HCT116 (cell line): ENCODE results near the gene CFAP74. TPM values are rescaled to one million over a fixed set of nuclear protein-coding genes. Genes with fewer than 3 reads are reported as not detected.

Source experiments
- ATAC-seq: fragments of 200-7000 bp; cut with Tn5 transposase; 2 replicates; pipeline ENCODE4 v1.9.1; 2020; ENCODE audit warnings: mild to moderate bottlenecking, moderate library complexity
- BruUV-seq: library from RNA; stranded (reverse); fragments of 400-500 nt; replicated peaks from 2 replicates; lab custom pipeline; 2021; lab: Mats Ljungman, UMichigan
- CTCF ChIA-PET: fragments of 300-600 bp; sonication (Branson Sonifier 250); formaldehyde crosslinking; loops from one replicate; lab custom pipeline; 2021; ENCODE audit warnings: antibody characterized with exemption; lab: Charles Lee
- POLR2A ChIA-PET: fragments of 300-600, 350-600 bp; sonication (Branson Sonifier 250); formaldehyde crosslinking; loops from one replicate; lab custom pipeline; 2021; ENCODE audit warnings: antibody characterized with exemption; lab: Charles Lee
- RAD21 ChIA-PET, 2 experiments: fragments of 300-600 bp; sonication (Branson Sonifier 250); formaldehyde crosslinking; loops; one replicate each; lab custom pipeline; 2023; ENCODE audit warnings: low total read pairs in 2 of 2; ENCODE audit not compliant: uncharacterized antibody in 2 of 2, unreplicated experiment in 2 of 2, low non-redundant PET in 1 of 2; lab: Charles Lee
- DNase-seq: peaks from one replicate; pipeline ENCODE4 v3.0.0-alpha.2; 2010; ENCODE audit warnings: low read depth, low spot score
- H2AFZ ChIP-seq: fragments of 200-600 bp; shearing (Covaris generic), sonication (generic); 2 replicates; pipeline ENCODE4 v1.6.1; 2017; ENCODE audit warnings: low read depth, mixed run types, mixed read lengths, antibody characterized with exemption, low read length; ENCODE audit not compliant: poor library complexity, severe bottlenecking
- H3K27ac ChIP-seq: 2 replicates; pipeline ENCODE4 v1.5.1; 2012; ENCODE audit warnings: low read depth, low read length
- H3K27me3 ChIP-seq: fragments of 200-600 bp; sonication (generic); 2 replicates; pipeline ENCODE4 v1.6.1; 2016; ENCODE audit warnings: mixed run types, low read length, mixed read lengths; ENCODE audit not compliant: insufficient read depth
- H3K36me3 ChIP-seq, 2 experiments: fragments of 200-500 bp in 1 of 2; fragments of 200-600 bp in 1 of 2; sonication (Bioruptor generic) in 1 of 2; sonication (generic) in 1 of 2; 2 replicates each; pipeline versions ENCODE4 v1.5.1 to v1.6.1; 2014 to 2016; ENCODE audit warnings: low read length in 2 of 2, inconsistent platforms in 1 of 2, mixed read lengths in 1 of 2, mixed run types in 1 of 2; ENCODE audit not compliant: insufficient read depth in 2 of 2, control insufficient read depth in 1 of 2
- H3K4me1 ChIP-seq, 2 experiments: fragments of 200-600 bp in 1 of 2; sonication (generic) in 1 of 2; 2 replicates each; pipeline versions ENCODE4 v1.5.1 to v1.6.1; 2012 to 2017; ENCODE audit warnings: low read length in 2 of 2, inconsistent platforms in 1 of 2, mild to moderate bottlenecking in 1 of 2, mixed read lengths in 1 of 2, mixed run types in 1 of 2, moderate library complexity in 1 of 2; ENCODE audit not compliant: insufficient read depth in 2 of 2, control insufficient read depth in 1 of 2
- H3K4me2 ChIP-seq: fragments of 200-600 bp; sonication (generic); 2 replicates; pipeline ENCODE4 v1.6.1; 2017; ENCODE audit warnings: mixed run types, low read length, mixed read lengths
- H3K4me3 ChIP-seq, 2 experiments: fragments of 200-600 bp in 1 of 2; sonication (generic) in 1 of 2; replicated peaks in 1 of 2; 2 replicates each; pipeline ENCODE4 v1.5.1; 2011 to 2016; ENCODE audit warnings: low read length in 2 of 2, control low read depth in 1 of 2, low read depth in 1 of 2, mild to moderate bottlenecking in 1 of 2, mixed read lengths in 1 of 2, mixed run types in 1 of 2
- H3K79me2 ChIP-seq: fragments of 200-600 bp; sonication (generic); 2 replicates; pipeline ENCODE4 v1.6.1; 2017; ENCODE audit warnings: mild to moderate bottlenecking, mixed run types, low read length, moderate library complexity, mixed read lengths; ENCODE audit not compliant: insufficient read depth
- H3K9ac ChIP-seq: fragments of 200-600 bp; sonication (generic); 2 replicates; pipeline ENCODE4 v1.6.1; 2016; ENCODE audit warnings: low read length, mixed read lengths
- H3K9me2 ChIP-seq: fragments of 200-600 bp; sonication (generic), shearing (Covaris generic); 2 replicates; pipeline ENCODE4 v1.6.1; 2017; ENCODE audit warnings: mixed run types, mild to moderate bottlenecking, moderate library complexity; ENCODE audit not compliant: insufficient read depth
- H3K9me3 ChIP-seq, 2 experiments: fragments of 200-500 bp in 1 of 2; fragments of 200-600 bp in 1 of 2; sonication (Bioruptor generic) in 1 of 2; sonication (generic) in 1 of 2; 2 replicates each; pipeline ENCODE4 v1.6.1; 2014 to 2017; ENCODE audit warnings: low read length in 2 of 2, mixed read lengths in 2 of 2, inconsistent platforms in 1 of 2, low read depth in 1 of 2, mild to moderate bottlenecking in 1 of 2, mixed run types in 1 of 2, moderate library complexity in 1 of 2; ENCODE audit not compliant: control insufficient read depth in 1 of 2, insufficient read depth in 1 of 2
- H4K20me1 ChIP-seq: fragments of 200-600 bp; sonication (generic), shearing (Covaris generic); 2 replicates; pipeline ENCODE4 v1.6.1; 2017; ENCODE audit warnings: mixed run types, mild to moderate bottlenecking, moderate library complexity; ENCODE audit not compliant: insufficient read depth
- CEBPB ChIP-seq: IDR thresholded peaks from 2 replicates; pipeline ENCODE4 v1.6.1; 2012; ENCODE audit warnings: low read depth
- EZH2 ChIP-seq: fragments of 200-600 bp; sonication (generic); IDR thresholded peaks from 2 replicates; pipeline ENCODE4 v1.6.1; 2017; ENCODE audit warnings: antibody characterized with exemption, mixed run types
- POLR2AphosphoS5 ChIP-seq: IDR thresholded peaks from 2 replicates; pipeline ENCODE4 v1.6.1; 2011; ENCODE audit warnings: mild to moderate bottlenecking, low read depth, low read length, moderate library complexity
- YY1 ChIP-seq: IDR thresholded peaks from 2 replicates; pipeline ENCODE4 v1.6.1; 2011; ENCODE audit warnings: low read length, low read depth, moderate library complexity, mild to moderate bottlenecking; ENCODE audit not compliant: insufficient replicate concordance; ENCODE audit errors: extremely low read depth
- ZFX ChIP-seq: fragments of 450-650 bp; IDR thresholded peaks from 2 replicates; pipeline ENCODE4 v1.6.1; 2017
- intact Hi-C: fragments of 100-400 bp; cut with micrococcal nuclease; formaldehyde crosslinking; loops from 2 replicates; pipeline ENCODE4 v1.10.0; 2022
- total RNA-seq: library from RNA; stranded (reverse); gene quantifications from one replicate; pipeline ENCODE4 v1.2.1, GENCODE V29; 2021; ENCODE audit not compliant: unreplicated experiment
- TF ChIP-seq, protein P1 (sequence below): IDR thresholded peaks from 2 replicates; pipeline ENCODE4 v1.6.1; 2012
- TF ChIP-seq, protein P2 (sequence below), 3 experiments: fragments of 200-600 bp in 1 of 3; sonication (generic) in 1 of 3; IDR thresholded peaks in 2 of 3; conservative IDR thresholded peaks in 1 of 3; 2 replicates each; pipeline ENCODE4 v1.5.1; 2012 to 2017; ENCODE audit warnings: low read depth in 2 of 3, low read length in 2 of 3, antibody characterized with exemption in 1 of 3, borderline replicate concordance in 1 of 3, control low read depth in 1 of 3, mild to moderate bottlenecking in 1 of 3, mixed read lengths in 1 of 3, mixed run types in 1 of 3, moderate library complexity in 1 of 3; ENCODE audit not compliant: insufficient read depth in 1 of 3
- TF ChIP-seq, protein P3 (sequence below): IDR thresholded peaks from 2 replicates; pipeline ENCODE4 v1.6.1; 2012
- TF ChIP-seq, protein P4 (sequence below): IDR thresholded peaks from 2 replicates; pipeline ENCODE4 v1.6.1; 2012; ENCODE audit warnings: low read depth
- TF ChIP-seq, protein P5 (sequence below): IDR thresholded peaks from 2 replicates; pipeline ENCODE4 v1.6.1; 2011; ENCODE audit warnings: mild to moderate bottlenecking, low read length, moderate library complexity; ENCODE audit not compliant: insufficient replicate concordance; ENCODE audit errors: extremely low read depth

Gene CFAP74
- total RNA-seq, 1 experiment from 2014 or later, result 4.9 TPM

DNA sequence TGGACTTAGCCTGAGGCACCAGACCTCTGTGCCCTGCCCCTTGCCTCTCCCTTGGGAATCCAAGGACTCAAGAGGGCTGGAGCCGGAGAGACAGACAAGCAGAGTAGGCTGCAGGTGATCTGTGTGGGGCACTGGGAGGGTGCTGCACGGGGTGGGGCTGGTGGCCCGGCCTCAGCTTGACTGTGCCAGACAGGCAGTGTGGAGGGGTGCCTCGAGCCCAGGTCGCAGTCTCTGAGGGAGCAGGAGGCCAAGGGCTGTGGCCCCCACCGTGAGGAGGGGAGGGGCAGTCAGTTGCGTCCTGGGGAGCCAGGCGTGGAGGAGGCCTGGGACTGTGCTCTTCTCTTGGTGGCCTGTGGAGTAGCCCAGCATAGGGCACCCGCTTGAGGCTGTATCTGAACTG lies 19.6 kb upstream of the CFAP74 start:
- H3K27me3 ChIP-seq, result no peaks in the 10 kb centered on the region
- no peaks in the 10 kb centered on the region for H3K79me2 ChIP-seq
- H4K20me1 ChIP-seq, result no peaks in the 10 kb centered on the region
- H3K9me3 ChIP-seq, result no peaks in the 10 kb centered on the region
- H3K4me1 ChIP-seq, result peaks cover 3 to 10% of the 10 kb centered on the region in 2 experiments; a peak in 2 of 4 replicates
- TF ChIP-seq, protein P1, sequence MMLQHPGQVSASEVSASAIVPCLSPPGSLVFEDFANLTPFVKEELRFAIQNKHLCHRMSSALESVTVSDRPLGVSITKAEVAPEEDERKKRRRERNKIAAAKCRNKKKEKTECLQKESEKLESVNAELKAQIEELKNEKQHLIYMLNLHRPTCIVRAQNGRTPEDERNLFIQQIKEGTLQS, result no peak
- TF ChIP-seq YY1, result no peak
- no peak for TF ChIP-seq ZFX
- TF ChIP-seq CEBPB, result no peak
- H3K36me3 ChIP-seq, result no peaks in the 10 kb centered on the region
- CTCF ChIA-PET, result no interaction called here
- H3K9ac ChIP-seq, result no peak overlapping the region
- H3K27ac ChIP-seq, result no peak overlapping the region
- H3K4me2 ChIP-seq, result no peak overlapping the region
- no TSS peak for BruUV-seq
- H3K9me2 ChIP-seq, result no peaks in the 10 kb centered on the region
- DNase-seq, result no peak
- RAD21 ChIA-PET, result no interaction called here
- ATAC-seq, result no peak
- intact Hi-C loops, result no loop called here
- no peak overlapping the region for H3K4me3 ChIP-seq
- H2AFZ ChIP-seq, result no peak overlapping the region
- POLR2A ChIA-PET, result no interaction called here

DNA sequence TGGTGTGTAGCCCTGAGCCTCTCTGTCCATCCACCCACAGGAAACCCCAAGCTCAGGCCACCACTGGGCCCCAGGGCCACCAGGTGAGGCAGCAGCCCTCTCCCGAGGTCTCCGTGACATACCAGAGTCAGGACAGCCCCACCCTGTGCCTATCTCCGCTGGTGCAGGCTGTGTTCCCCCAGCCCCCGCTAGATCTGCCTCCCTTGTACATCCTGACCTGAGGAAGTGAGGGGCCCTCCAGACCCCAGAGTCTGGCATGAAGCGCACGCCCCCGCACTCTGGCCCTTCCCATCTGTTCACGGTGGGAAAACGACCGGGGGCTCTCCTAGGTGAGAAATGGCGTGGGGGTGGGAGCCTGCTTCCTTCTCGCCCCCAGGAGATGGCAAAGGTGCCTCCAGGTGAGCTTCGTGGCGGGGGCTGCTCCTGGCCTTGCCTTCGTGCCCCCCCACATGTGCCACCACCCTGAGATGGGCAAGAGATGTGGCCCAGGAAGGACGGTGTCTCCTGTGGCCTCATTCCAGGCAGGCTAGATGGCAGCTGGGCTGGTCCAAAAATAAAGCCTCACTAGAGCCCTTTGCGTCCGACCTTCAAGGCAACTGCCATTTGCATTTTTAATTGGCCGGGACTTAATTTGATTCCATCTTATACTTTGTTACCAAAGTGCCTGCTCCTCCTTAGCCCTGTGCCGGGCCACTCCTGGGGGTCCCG lies 18.6 kb upstream of the CFAP74 start:
- H3K4me2 ChIP-seq, result no peak overlapping the region
- H3K27me3 ChIP-seq, result no peaks in the 10 kb centered on the region
- ChIA-PET RAD21 (no interaction called here), CTCF (no interaction called here), POLR2A (no interaction called here)
- intact Hi-C loops, result no loop called here
- no peak for DNase-seq
- no peaks in the 10 kb centered on the region for H3K79me2 ChIP-seq
- no peak overlapping the region for H3K9ac ChIP-seq
- no peak overlapping the region for H3K27ac ChIP-seq
- H3K9me2 ChIP-seq, result no peaks in the 10 kb centered on the region
- no peaks in the 10 kb centered on the region for H4K20me1 ChIP-seq
- no peak for ATAC-seq
- no peaks in the 10 kb centered on the region for H3K9me3 ChIP-seq
- no peak overlapping the region for H2AFZ ChIP-seq
- H3K36me3 ChIP-seq, result no peaks in the 10 kb centered on the region
- H3K4me3 ChIP-seq, result no peak overlapping the region
- BruUV-seq, result no TSS peak
- peaks cover 3 to 10% of the 10 kb centered on the region in 2 experiments; a peak in 2 of 4 replicates for H3K4me1 ChIP-seq
- TF ChIP-seq, protein P2, sequence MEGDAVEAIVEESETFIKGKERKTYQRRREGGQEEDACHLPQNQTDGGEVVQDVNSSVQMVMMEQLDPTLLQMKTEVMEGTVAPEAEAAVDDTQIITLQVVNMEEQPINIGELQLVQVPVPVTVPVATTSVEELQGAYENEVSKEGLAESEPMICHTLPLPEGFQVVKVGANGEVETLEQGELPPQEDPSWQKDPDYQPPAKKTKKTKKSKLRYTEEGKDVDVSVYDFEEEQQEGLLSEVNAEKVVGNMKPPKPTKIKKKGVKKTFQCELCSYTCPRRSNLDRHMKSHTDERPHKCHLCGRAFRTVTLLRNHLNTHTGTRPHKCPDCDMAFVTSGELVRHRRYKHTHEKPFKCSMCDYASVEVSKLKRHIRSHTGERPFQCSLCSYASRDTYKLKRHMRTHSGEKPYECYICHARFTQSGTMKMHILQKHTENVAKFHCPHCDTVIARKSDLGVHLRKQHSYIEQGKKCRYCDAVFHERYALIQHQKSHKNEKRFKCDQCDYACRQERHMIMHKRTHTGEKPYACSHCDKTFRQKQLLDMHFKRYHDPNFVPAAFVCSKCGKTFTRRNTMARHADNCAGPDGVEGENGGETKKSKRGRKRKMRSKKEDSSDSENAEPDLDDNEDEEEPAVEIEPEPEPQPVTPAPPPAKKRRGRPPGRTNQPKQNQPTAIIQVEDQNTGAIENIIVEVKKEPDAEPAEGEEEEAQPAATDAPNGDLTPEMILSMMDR (IDR thresholded peaks at IDR 0.05 in 2 of 3, conservative IDR thresholded peaks at IDR 0.05 in 1 of 3; ENCODE audit: borderline replicate concordance in 1 of 3, insufficient read depth in 1 of 3, low read depth in 2 of 3, low read length in 2 of 3), result no peak
- TF ChIP-seq, protein P3, sequence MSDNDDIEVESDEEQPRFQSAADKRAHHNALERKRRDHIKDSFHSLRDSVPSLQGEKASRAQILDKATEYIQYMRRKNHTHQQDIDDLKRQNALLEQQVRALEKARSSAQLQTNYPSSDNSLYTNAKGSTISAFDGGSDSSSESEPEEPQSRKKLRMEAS, result no peak
- TF ChIP-seq POLR2AphosphoS5 (no peak), EZH2 (no peak), CEBPB (no peak)
- TF ChIP-seq, protein P4, sequence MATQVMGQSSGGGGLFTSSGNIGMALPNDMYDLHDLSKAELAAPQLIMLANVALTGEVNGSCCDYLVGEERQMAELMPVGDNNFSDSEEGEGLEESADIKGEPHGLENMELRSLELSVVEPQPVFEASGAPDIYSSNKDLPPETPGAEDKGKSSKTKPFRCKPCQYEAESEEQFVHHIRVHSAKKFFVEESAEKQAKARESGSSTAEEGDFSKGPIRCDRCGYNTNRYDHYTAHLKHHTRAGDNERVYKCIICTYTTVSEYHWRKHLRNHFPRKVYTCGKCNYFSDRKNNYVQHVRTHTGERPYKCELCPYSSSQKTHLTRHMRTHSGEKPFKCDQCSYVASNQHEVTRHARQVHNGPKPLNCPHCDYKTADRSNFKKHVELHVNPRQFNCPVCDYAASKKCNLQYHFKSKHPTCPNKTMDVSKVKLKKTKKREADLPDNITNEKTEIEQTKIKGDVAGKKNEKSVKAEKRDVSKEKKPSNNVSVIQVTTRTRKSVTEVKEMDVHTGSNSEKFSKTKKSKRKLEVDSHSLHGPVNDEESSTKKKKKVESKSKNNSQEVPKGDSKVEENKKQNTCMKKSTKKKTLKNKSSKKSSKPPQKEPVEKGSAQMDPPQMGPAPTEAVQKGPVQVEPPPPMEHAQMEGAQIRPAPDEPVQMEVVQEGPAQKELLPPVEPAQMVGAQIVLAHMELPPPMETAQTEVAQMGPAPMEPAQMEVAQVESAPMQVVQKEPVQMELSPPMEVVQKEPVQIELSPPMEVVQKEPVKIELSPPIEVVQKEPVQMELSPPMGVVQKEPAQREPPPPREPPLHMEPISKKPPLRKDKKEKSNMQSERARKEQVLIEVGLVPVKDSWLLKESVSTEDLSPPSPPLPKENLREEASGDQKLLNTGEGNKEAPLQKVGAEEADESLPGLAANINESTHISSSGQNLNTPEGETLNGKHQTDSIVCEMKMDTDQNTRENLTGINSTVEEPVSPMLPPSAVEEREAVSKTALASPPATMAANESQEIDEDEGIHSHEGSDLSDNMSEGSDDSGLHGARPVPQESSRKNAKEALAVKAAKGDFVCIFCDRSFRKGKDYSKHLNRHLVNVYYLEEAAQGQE, result no peak
- TF ChIP-seq, protein P5, sequence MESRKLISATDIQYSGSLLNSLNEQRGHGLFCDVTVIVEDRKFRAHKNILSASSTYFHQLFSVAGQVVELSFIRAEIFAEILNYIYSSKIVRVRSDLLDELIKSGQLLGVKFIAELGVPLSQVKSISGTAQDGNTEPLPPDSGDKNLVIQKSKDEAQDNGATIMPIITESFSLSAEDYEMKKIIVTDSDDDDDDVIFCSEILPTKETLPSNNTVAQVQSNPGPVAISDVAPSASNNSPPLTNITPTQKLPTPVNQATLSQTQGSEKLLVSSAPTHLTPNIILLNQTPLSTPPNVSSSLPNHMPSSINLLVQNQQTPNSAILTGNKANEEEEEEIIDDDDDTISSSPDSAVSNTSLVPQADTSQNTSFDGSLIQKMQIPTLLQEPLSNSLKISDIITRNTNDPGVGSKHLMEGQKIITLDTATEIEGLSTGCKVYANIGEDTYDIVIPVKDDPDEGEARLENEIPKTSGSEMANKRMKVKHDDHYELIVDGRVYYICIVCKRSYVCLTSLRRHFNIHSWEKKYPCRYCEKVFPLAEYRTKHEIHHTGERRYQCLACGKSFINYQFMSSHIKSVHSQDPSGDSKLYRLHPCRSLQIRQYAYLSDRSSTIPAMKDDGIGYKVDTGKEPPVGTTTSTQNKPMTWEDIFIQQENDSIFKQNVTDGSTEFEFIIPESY, result no peak
